ENCODE results near the gene SLC35F3. TPM values are rescaled to one million over a fixed set of nuclear protein-coding genes. Genes with fewer than 3 reads are reported as not detected.

Gene SLC35F3
- total RNA-seq, 1 donor from 2014 or later = not detected

- Histone ChIP-seq H3K4me1 (no peaks in the 10 kb centered on the region), H3K27ac (replicated peaks) (no peak overlapping the region), H3K36me3 (no peaks in the 10 kb centered on the region), H3K27me3 (ENCODE audit: low read depth) (peaks cover 61% of the 10 kb centered on the region), H3K9me3 (replicated peaks) (peaks cover 23% of the 10 kb centered on the region), H3K4me3 (no peak overlapping the region)
- no peak for TF ChIP-seq CTCF (IDR thresholded peaks at IDR 0.05; ENCODE audit: borderline replicate concordance)
- intact Hi-C loops (cut with micrococcal nuclease) = no loop called here
- no peak for DNase-seq
Measured at GRCh38 chr1:234286206-234286605, 381.7 kb downstream of the SLC35F3 start.

- Histone ChIP-seq H3K4me3 (no peak overlapping the region), H3K4me1 (no peaks in the 10 kb centered on the region), H3K36me3 (no peaks in the 10 kb centered on the region), H3K27me3 (ENCODE audit: low read depth) (peaks cover 64% of the 10 kb centered on the region), H3K9me3 (replicated peaks) (peaks cover 23% of the 10 kb centered on the region), H3K27ac (replicated peaks) (no peak overlapping the region)
- no peak for DNase-seq
- TF ChIP-seq CTCF (IDR thresholded peaks at IDR 0.05; ENCODE audit: borderline replicate concordance) = no peak
- intact Hi-C loops (cut with micrococcal nuclease) = no loop called here
Measured at GRCh38 chr1:234288946-234289345, 384.5 kb downstream of the SLC35F3 start.

- no peak overlapping the region for H3K27ac ChIP-seq (replicated peaks)
Measured at GRCh38 chr1:234289538-234290305, 385.2 kb downstream of the SLC35F3 start.

GRCh38 chr1:234292011-234292410, 387.5 kb downstream of the SLC35F3 start:
- H3K27me3 ChIP-seq (ENCODE audit: low read depth) = peaks cover 68% of the 10 kb centered on the region
- TF ChIP-seq CTCF (IDR thresholded peaks at IDR 0.05; ENCODE audit: borderline replicate concordance) = no peak
- intact Hi-C loops (cut with micrococcal nuclease) = no loop called here

More at GRCh38 chr1:234289538-234290305, 385.2 kb downstream of the SLC35F3 start:
- no peak for DNase-seq
- no peak for TF ChIP-seq CTCF (IDR thresholded peaks at IDR 0.05; ENCODE audit: borderline replicate concordance)
- Histone ChIP-seq H3K27me3 (ENCODE audit: low read depth) (peaks cover 64% of the 10 kb centered on the region), H3K36me3 (no peaks in the 10 kb centered on the region), H3K4me3 (no peak overlapping the region), H3K4me1 (no peaks in the 10 kb centered on the region), H3K9me3 (replicated peaks) (peaks cover 23% of the 10 kb centered on the region)
- intact Hi-C loops (cut with micrococcal nuclease) = no loop called here

GRCh38 chr1:234292548-234292947, 388.1 kb downstream of the SLC35F3 start:
- intact Hi-C loops (cut with micrococcal nuclease) = no loop called here
- H3K4me1 ChIP-seq = no peaks in the 10 kb centered on the region
- TF ChIP-seq CTCF (IDR thresholded peaks at IDR 0.05; ENCODE audit: borderline replicate concordance) = no peak
- no peaks in the 10 kb centered on the region for H3K36me3 ChIP-seq
- H3K27ac ChIP-seq (replicated peaks) = no peak overlapping the region
- H3K9me3 ChIP-seq (replicated peaks) = peaks cover 23% of the 10 kb centered on the region
- H3K4me3 ChIP-seq = no peak overlapping the region
- H3K27me3 ChIP-seq (ENCODE audit: low read depth) = peaks cover 74% of the 10 kb centered on the region
- no peak for DNase-seq

More at GRCh38 chr1:234292011-234292410, 387.5 kb downstream of the SLC35F3 start:
- Histone ChIP-seq H3K9me3 (replicated peaks) (peaks cover 23% of the 10 kb centered on the region), H3K4me3 (no peak overlapping the region), H3K27ac (replicated peaks) (no peak overlapping the region), H3K36me3 (no peaks in the 10 kb centered on the region), H3K4me1 (no peaks in the 10 kb centered on the region)
- no peak for DNase-seq
